Measurements from ENCODE around the gene CRYBG3. TPM values are rescaled to one million over a fixed set of nuclear protein-coding genes. Genes with fewer than 3 reads are reported as not detected.

The CRYBG3 gene
- total RNA-seq, 1 experiment from 2014 or later: 17.2 TPM

DNA sequence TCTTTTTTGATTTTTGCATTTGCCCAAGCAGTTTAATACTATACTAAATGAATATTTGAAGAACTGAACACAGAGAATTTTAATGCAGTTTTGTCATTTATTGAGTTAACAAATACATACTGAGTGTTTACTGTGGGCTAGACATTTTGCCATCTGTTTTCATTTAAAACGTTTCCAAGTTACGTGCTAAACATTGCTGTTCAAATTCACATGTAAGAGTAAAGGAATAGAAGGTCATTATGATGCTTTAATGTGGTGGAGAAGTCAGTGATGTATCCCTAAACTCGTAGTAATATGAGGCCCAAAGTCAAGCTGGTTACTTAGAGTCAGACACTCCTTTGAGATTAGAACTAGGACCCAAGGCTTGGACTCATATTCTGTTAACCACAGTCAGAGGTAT, 49.4 kb downstream of the CRYBG3 start:
- no TSS peak for BruUV-seq (replicated peaks)
- POLR2A ChIA-PET (ENCODE audit: unreplicated experiment): no interaction called here
- TF ChIP-seq EZH2 (IDR thresholded peaks at IDR 0.05; ENCODE audit: low read depth) (no peak), CTCF (conservative IDR thresholded peaks at IDR 0.05) (no peak)

GRCh38 chr3:97871801-97872524, 50.2 kb downstream of the CRYBG3 start:
- Histone ChIP-seq H3K4me2 (no peak overlapping the region), H3F3A (ENCODE audit: insufficient read depth, low read depth) (no peaks in the 10 kb centered on the region), H3K27ac (0 out of 2 replicates have a peak overlapping the region, but pooled peaks have one; percentile 2), H3K9me2 (ENCODE audit: insufficient read depth) (no peaks in the 10 kb centered on the region), H3K27me3 (ENCODE audit: insufficient read depth, low read depth) (no peaks in the 10 kb centered on the region), H4K20me1 (ENCODE audit: insufficient read depth) (no peaks in the 10 kb centered on the region), H3K36me3 (ENCODE audit: low read depth) (0 out of 2 replicates have a peak, but pooled peaks cover 6% of the 10 kb centered on the region), H3K79me2 (ENCODE audit: low read depth) (no peaks in the 10 kb centered on the region), H2AFZ (no peak overlapping the region), H3K4me1 (replicated peaks; ENCODE audit: insufficient read depth) (no peaks in the 10 kb centered on the region), H3K4me3 (no peak overlapping the region), H3K9me3 (ENCODE audit: insufficient read depth, low read depth) (peaks cover 28% of the 10 kb centered on the region)
- ChIA-PET POLR2A (ENCODE audit: unreplicated experiment) (interaction anchor here (0.5 to 0.6 kb wide), 2 partner anchors 43 to 692 kb away, joined by 3 to 8 read pairs; no protein-coding TSS in a partner anchor), CTCF (no interaction called here)
- intact Hi-C loops (cut with micrococcal nuclease; ENCODE audit: unreplicated experiment): loop anchor here (1.0 to 2.0 kb wide), 3 partner anchors 11 to 49 kb away; partner anchors contain the start of gene CRYBG3
- peak; percentile 53 to 90 for DNase-seq
- no TSS peak for BruUV-seq (replicated peaks)
- TF ChIP-seq EZH2 (IDR thresholded peaks at IDR 0.05; ENCODE audit: low read depth): no peak
- no peak for TF ChIP-seq CTCF (conservative IDR thresholded peaks at IDR 0.05)

More for the DNA sequence above, 49.4 kb downstream of the CRYBG3 start:
- Histone ChIP-seq H3K27ac (no peak overlapping the region), H3K9me3 (ENCODE audit: insufficient read depth, low read depth) (peaks cover 28% of the 10 kb centered on the region), H4K20me1 (ENCODE audit: insufficient read depth) (no peaks in the 10 kb centered on the region), H3K9me2 (ENCODE audit: insufficient read depth) (no peaks in the 10 kb centered on the region), H3K4me3 (no peak overlapping the region), H3K27me3 (ENCODE audit: insufficient read depth, low read depth) (no peaks in the 10 kb centered on the region), H3F3A (ENCODE audit: insufficient read depth, low read depth) (no peaks in the 10 kb centered on the region), H3K4me2 (no peak overlapping the region), H2AFZ (no peak overlapping the region), H3K79me2 (ENCODE audit: low read depth) (no peaks in the 10 kb centered on the region), H3K36me3 (ENCODE audit: low read depth) (0 out of 2 replicates have a peak, but pooled peaks cover 6% of the 10 kb centered on the region), H3K4me1 (replicated peaks; ENCODE audit: insufficient read depth) (no peaks in the 10 kb centered on the region)
- DNase-seq: no peak
- intact Hi-C loops (cut with micrococcal nuclease; ENCODE audit: unreplicated experiment): no loop called here
- CTCF ChIA-PET: no interaction called here

DNA sequence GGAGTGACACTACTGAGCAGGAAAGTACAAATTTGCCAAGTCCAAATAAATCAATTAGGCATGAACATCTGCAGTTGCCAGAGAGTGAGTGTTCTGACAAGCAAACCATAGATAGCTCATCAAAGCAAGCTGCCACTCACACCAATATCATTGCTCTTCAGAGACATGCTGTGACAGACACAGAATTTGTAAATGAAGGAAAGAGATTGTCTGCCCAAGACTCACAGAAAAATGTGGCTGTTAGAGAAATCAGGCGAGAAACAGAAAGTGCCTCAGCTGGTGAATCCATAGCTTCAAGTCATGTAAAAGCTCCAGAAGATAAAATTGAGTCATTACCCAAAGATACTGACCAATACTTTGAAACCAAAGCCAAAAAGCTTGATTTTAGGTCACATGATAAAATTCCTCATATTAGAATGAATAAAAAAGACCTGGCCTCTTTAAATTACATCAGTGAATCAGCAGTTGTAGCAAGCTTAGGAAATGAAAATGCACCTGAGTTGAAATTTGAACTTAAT, 50.8 kb downstream of the CRYBG3 start:
- no peaks in the 10 kb centered on the region for H3K79me2 ChIP-seq (ENCODE audit: low read depth)
- POLR2A ChIA-PET (ENCODE audit: unreplicated experiment): interaction anchor here (0.5 kb wide), 1 partner anchor 691 kb away, joined by 3 read pairs; no protein-coding TSS in a partner anchor
- CTCF ChIA-PET: no interaction called here
- DNase-seq: no peak
- TF ChIP-seq EZH2 (IDR thresholded peaks at IDR 0.05; ENCODE audit: low read depth): no peak
- TF ChIP-seq CTCF (conservative IDR thresholded peaks at IDR 0.05): no peak
- H3F3A ChIP-seq (ENCODE audit: insufficient read depth, low read depth): no peaks in the 10 kb centered on the region
- intact Hi-C loops (cut with micrococcal nuclease; ENCODE audit: unreplicated experiment): loop anchor here (1.0 to 2.0 kb wide), 3 partner anchors 11 to 50 kb away; partner anchors contain the start of gene CRYBG3
- BruUV-seq (replicated peaks): no TSS peak
- H3K4me1 ChIP-seq (replicated peaks; ENCODE audit: insufficient read depth): no peaks in the 10 kb centered on the region
- no peak overlapping the region for H3K4me2 ChIP-seq
- no peaks in the 10 kb centered on the region for H3K9me2 ChIP-seq (ENCODE audit: insufficient read depth)
- H3K27me3 ChIP-seq (ENCODE audit: insufficient read depth, low read depth): no peaks in the 10 kb centered on the region
- H2AFZ ChIP-seq: no peak overlapping the region
- 0 out of 2 replicates have a peak, but pooled peaks cover 6% of the 10 kb centered on the region for H3K36me3 ChIP-seq (ENCODE audit: low read depth)
- no peak overlapping the region for H3K4me3 ChIP-seq
- H3K9me3 ChIP-seq (ENCODE audit: insufficient read depth, low read depth): peaks cover 28% of the 10 kb centered on the region
- no peak overlapping the region for H3K27ac ChIP-seq
- no peaks in the 10 kb centered on the region for H4K20me1 ChIP-seq (ENCODE audit: insufficient read depth)
